Measurements from ENCODE around the gene CIB2. TPM values are rescaled to one million over a fixed set of nuclear protein-coding genes. Genes with fewer than 3 reads are reported as not detected.

CIB2 gene
- 1 to 10 TPM; 1.9 to 2.1 TPM for total RNA-seq

DNA sequence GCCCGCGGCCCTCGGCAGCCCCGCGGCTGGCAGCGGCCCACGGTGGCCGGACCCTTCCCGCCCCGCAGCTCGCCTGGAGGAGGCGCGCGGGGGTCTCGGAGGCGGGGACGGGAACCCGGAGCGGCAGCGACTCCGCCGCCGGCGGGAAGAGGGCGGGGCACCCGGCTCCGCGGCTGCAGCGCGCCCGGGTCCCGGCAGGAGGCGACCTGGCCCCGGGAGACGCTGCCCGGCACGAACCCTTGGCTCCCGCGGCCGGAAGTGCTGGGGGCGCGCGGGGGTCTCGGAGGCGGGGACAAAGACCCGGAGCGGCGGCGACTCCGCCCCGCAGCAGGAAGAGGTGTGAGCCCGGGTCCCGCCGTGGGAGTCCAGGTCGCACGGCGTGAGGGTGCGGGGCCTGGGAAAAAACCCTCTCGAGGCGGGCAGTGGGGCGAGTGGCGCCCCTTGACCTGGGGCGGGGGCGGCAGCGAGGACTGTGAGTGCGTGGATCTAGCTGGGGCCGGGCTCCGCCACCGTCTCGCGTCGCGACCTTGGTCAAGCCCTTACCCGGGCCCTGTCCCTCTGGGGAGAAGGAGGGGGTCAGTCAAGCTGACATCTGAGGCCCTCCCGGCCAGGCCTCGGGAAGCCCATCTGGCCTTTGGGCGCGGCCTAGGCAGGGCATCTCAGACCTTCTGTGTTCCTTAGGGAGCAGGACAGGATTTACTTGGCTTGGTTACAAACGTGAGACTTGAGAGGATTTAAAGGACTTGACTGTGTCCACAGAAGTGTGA lies at the start of gene CIB2:
Gene CIB2 (minus strand): TSS at position 151 of the 767 bp plus-strand sequence. CDS start 230 bp downstream, outside the sequence.
- CTCF ChIA-PET: interaction anchor here (0.5 to 3.8 kb wide), 23 partner anchors 11 to 584 kb away, joined by 3 to 59 read pairs (median 4); partner anchors contain the start of gene IDH3A
- intact Hi-C loops (cut with micrococcal nuclease): loop anchor here (1.0 to 5.0 kb wide), 4 partner anchors 18 to 110 kb away; partner anchors contain the start of gene IDH3A
- Mint-ChIP-seq H3K27me3 (ENCODE audit: low read depth) (no peaks in the 10 kb centered on the region), H3K36me3 (ENCODE audit: low read depth) (no peaks in the 10 kb centered on the region), H3K9me3 (no peaks in the 10 kb centered on the region), H3K4me1 (ENCODE audit: low read depth) (peaks cover 17% of the 10 kb centered on the region), H3K4me3 (peak within 1 kb of the TSS; percentile 81), H3K27ac (peak within 1 kb of the TSS; percentile 47)
- peak; percentile 73 for DNase-seq

DNA sequence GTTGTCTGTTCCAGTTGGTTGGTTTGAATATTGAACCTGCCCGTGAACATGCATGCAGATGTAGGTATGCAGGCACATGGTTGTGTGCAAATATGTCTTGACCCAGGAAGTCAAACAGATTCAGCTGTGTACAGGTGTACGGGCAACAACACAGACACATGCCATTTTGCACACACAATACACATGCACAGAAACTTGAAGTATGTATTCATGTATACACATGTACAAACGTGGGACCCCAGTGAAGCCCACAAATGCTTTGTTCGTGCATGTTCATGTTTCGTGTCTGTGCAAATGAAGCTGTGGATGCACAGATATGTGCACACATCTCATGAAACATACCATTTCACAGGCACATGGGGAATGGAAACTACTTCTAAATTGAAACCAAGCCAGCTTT lies 48.7 kb upstream of the CIB2 start:
- no peaks in the 10 kb centered on the region for H3K9me3 Mint-ChIP-seq
- H3K27ac Mint-ChIP-seq: no peak overlapping the region
- intact Hi-C loops (cut with micrococcal nuclease): loop anchor here (5.0 kb wide), 1 partner anchor 62 kb away; no protein-coding TSS in a partner anchor
- no peak for DNase-seq
- no peak overlapping the region for H3K4me3 Mint-ChIP-seq
- no peaks in the 10 kb centered on the region for H3K4me1 Mint-ChIP-seq (ENCODE audit: low read depth)
- no peaks in the 10 kb centered on the region for H3K27me3 Mint-ChIP-seq (ENCODE audit: low read depth)
- no peaks in the 10 kb centered on the region for H3K36me3 Mint-ChIP-seq (ENCODE audit: low read depth)
- CTCF ChIA-PET: interaction anchor here (0.7 to 1.0 kb wide), 2 partner anchors 34 to 49 kb away, joined by 3 read pairs; no protein-coding TSS in a partner anchor

DNA sequence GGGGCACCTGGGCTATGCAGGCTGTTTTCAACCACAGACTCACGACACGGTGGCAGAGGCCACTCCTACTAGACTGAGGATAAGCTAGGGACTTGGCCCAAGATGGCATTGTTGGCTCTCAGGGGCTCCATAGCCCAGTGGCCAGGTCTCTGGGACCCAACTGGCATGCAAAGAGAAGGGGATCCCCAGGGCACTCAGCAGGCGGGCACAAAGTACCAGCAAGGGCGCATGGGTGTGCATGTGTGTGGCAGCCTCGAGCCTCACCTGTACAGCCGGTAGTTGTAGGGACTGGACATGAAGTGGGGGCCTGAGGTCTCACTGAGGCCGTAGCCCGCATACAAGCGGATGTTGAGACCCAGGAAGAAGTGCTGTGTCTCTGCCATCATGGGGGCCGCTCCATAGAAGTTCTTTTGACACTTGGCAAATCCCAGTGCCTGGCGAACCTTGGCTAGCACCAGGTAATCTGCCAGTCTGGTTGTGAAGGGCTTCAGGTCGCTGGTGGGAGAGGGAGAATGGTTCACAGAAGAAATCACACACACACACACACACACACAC lies 48.1 kb upstream of the CIB2 start:
- H3K9me3 Mint-ChIP-seq: no peaks in the 10 kb centered on the region
- no peak overlapping the region for H3K4me3 Mint-ChIP-seq
- no peaks in the 10 kb centered on the region for H3K27me3 Mint-ChIP-seq (ENCODE audit: low read depth)
- no peak overlapping the region for H3K27ac Mint-ChIP-seq
- DNase-seq: no peak
- CTCF ChIA-PET: interaction anchor here (0.6 to 0.7 kb wide), 2 partner anchors 19 to 33 kb away, joined by 3 read pairs; no protein-coding TSS in a partner anchor
- peaks cover 2% of the 10 kb centered on the region for H3K36me3 Mint-ChIP-seq (ENCODE audit: low read depth)
- intact Hi-C loops (cut with micrococcal nuclease): loop anchor here (5.0 kb wide), 1 partner anchor 63 kb away; no protein-coding TSS in a partner anchor
- peaks cover 4% of the 10 kb centered on the region for H3K4me1 Mint-ChIP-seq (ENCODE audit: low read depth)

DNA sequence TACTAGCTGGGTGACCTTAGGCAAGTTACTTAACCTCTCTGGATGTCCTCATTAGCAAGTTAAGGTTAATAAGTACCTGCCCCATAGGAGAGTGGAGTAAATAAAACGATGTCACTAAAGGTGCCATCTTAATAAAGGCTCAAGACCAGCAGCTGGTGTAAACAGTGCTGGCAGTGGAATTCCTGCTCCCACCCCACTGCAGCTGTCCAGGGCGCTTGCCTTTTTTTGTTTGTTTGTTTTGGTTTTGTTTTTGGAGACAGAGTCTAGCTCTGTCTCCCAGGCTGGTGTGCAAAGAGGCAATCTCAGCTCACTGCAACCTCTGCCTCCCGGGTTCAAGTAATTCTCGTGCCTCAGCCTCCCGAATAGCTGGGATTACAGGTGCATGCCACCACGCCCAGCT lies 46.8 kb upstream of the CIB2 start:
- no peak for DNase-seq

DNA sequence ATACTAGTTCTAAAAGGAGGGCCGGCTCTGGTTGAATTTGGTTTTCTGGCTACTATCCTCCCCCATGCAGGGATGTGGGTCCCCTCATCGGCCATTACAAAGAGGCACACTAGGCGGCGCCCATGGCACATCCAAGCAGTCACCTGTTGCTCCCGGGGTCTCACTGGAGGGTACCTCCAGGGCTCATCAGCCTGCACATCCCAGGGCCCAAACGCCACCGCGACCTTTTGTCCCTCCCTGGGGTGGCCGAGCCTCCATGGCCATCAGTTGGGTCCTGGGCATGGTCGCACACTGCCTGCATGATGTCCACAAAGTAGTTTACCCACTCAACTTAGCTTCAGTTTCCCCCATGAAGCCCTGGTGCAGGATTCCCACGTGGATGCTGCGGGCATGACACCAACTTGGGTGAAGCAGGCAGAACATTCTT lies 46.2 kb upstream of the CIB2 start:
- Mint-ChIP-seq H3K4me3 (no peak overlapping the region), H3K27me3 (ENCODE audit: low read depth) (no peaks in the 10 kb centered on the region), H3K4me1 (ENCODE audit: low read depth) (peaks cover 17% of the 10 kb centered on the region), H3K9me3 (no peaks in the 10 kb centered on the region), H3K27ac (no peak overlapping the region), H3K36me3 (ENCODE audit: low read depth) (peaks cover 8% of the 10 kb centered on the region)
- CTCF ChIA-PET: interaction anchor here (1.0 to 2.3 kb wide), 7 partner anchors 11 to 63 kb away, joined by 3 to 10 read pairs (median 5); partner anchors contain the start of gene CIB2
- intact Hi-C loops (cut with micrococcal nuclease): loop anchor here (5.0 kb wide), 1 partner anchor 65 kb away; no protein-coding TSS in a partner anchor
- peak; percentile 58 for DNase-seq

More for the DNA sequence above, 46.8 kb upstream of the CIB2 start:
- Mint-ChIP-seq H3K4me3 (no peak overlapping the region), H3K27me3 (ENCODE audit: low read depth) (no peaks in the 10 kb centered on the region), H3K9me3 (no peaks in the 10 kb centered on the region), H3K27ac (no peak overlapping the region), H3K4me1 (ENCODE audit: low read depth) (peaks cover 14% of the 10 kb centered on the region), H3K36me3 (ENCODE audit: low read depth) (peaks cover 2% of the 10 kb centered on the region)
- CTCF ChIA-PET: interaction anchor here (1.1 to 2.0 kb wide), 4 partner anchors 12 to 63 kb away, joined by 3 to 7 read pairs (median 4); no protein-coding TSS in a partner anchor
- intact Hi-C loops (cut with micrococcal nuclease): loop anchor here (5.0 kb wide), 1 partner anchor 64 kb away; no protein-coding TSS in a partner anchor

DNA sequence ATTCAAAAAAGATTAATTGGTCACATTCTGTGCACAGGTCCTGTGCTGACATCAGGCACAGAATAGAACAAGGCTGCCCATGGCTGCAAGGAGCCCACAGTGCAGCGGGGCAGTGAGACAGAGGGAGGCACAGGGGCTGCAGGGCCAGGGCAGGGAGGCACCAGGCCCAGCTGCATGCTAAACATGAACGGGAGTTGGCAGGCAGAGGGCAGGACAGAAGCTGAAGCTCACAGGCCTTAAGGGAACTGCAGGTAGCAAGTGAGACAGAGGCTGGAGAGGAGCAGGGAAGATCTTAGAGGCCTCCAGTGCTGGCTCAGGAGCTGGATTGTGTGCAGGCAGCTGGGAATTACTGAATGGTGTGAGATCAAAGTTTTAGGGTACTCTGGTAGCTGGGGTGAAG lies 44.1 kb upstream of the CIB2 start:
- H3K9me3 Mint-ChIP-seq: no peaks in the 10 kb centered on the region
- H3K27ac Mint-ChIP-seq: no peak overlapping the region
- CTCF ChIA-PET: interaction anchor here (1.2 to 2.3 kb wide), 4 partner anchors 20 to 66 kb away, joined by 4 to 10 read pairs (median 4); partner anchors contain the start of gene CIB2
- no peaks in the 10 kb centered on the region for H3K27me3 Mint-ChIP-seq (ENCODE audit: low read depth)
- DNase-seq: no peak
- H3K36me3 Mint-ChIP-seq (ENCODE audit: low read depth): peaks cover 23% of the 10 kb centered on the region
- intact Hi-C loops (cut with micrococcal nuclease): loop anchor here (5.0 kb wide), 1 partner anchor 67 kb away; no protein-coding TSS in a partner anchor
- peaks cover 21% of the 10 kb centered on the region for H3K4me1 Mint-ChIP-seq (ENCODE audit: low read depth)
- H3K4me3 Mint-ChIP-seq: no peak overlapping the region

DNA sequence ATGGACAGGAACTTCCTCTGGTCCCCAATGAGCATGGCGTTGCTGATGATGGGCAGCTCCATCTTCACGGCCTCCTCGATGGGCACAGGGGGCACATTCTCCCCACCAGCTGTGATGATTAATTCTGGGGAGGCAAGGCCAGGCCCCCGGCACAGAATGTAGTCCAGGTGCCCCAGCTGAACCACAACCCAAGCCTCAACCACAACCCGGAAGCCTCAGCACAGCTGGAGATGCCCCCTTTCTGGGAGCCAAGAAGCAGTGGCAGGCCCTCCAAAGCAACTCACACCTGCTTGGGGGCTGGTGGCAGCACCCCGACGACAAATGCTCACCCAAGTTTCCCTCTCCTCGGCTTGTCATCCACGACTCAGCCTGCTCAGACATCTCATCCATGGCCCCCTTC lies 43.2 kb upstream of the CIB2 start:
- peaks cover 21% of the 10 kb centered on the region for H3K4me1 Mint-ChIP-seq (ENCODE audit: low read depth)
- H3K9me3 Mint-ChIP-seq: no peaks in the 10 kb centered on the region
- intact Hi-C loops (cut with micrococcal nuclease): no loop called here

DNA sequence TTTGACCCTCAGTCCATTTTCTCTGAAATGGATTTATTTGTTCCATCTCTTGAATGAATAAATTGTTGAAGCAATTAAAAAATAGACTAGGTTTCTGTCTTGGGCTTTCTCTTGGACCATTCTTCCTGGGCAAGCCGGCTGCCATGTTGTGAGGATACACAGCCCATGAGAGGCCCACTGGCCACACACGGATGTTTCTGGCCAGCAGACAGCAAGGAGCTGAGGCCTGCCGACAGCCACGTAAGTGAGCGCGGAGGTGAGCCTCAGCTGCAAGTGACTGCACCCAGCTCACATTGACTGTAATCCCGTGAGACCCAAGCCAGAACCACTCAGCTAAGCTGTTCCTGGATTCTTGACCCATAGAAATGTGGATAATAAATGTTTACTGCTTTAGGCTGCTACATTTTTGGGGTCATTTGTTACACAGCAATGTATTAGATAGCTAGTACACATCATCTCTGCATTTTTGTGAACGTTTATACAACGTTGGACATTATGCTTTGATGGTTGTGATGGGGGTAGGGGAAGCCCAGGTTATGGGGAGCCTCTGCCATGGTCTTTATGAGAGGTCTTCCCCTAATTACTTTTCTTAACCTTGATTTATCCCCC lies 40.7 kb upstream of the CIB2 start:
- Mint-ChIP-seq H3K36me3 (ENCODE audit: low read depth) (peaks cover 46% of the 10 kb centered on the region), H3K27me3 (ENCODE audit: low read depth) (no peaks in the 10 kb centered on the region), H3K4me3 (no peak overlapping the region), H3K27ac (no peak overlapping the region), H3K9me3 (no peaks in the 10 kb centered on the region), H3K4me1 (ENCODE audit: low read depth) (peaks cover 31% of the 10 kb centered on the region)
- CTCF ChIA-PET: interaction anchor here (0.6 to 2.8 kb wide), 2 partner anchors 23 to 45 kb away, joined by 3 to 12 read pairs; no protein-coding TSS in a partner anchor
- intact Hi-C loops (cut with micrococcal nuclease): no loop called here
- DNase-seq: no peak

More for the DNA sequence above, 43.2 kb upstream of the CIB2 start:
- CTCF ChIA-PET: interaction anchor here (1.2 to 2.8 kb wide), 2 partner anchors 21 to 43 kb away, joined by 4 to 12 read pairs; partner anchors contain the start of gene CIB2
- H3K36me3 Mint-ChIP-seq (ENCODE audit: low read depth): peaks cover 31% of the 10 kb centered on the region
- H3K27ac Mint-ChIP-seq: peak overlapping the region; percentile 40
- H3K4me3 Mint-ChIP-seq: no peak overlapping the region
- DNase-seq: peak; percentile 20
- no peaks in the 10 kb centered on the region for H3K27me3 Mint-ChIP-seq (ENCODE audit: low read depth)

DNA sequence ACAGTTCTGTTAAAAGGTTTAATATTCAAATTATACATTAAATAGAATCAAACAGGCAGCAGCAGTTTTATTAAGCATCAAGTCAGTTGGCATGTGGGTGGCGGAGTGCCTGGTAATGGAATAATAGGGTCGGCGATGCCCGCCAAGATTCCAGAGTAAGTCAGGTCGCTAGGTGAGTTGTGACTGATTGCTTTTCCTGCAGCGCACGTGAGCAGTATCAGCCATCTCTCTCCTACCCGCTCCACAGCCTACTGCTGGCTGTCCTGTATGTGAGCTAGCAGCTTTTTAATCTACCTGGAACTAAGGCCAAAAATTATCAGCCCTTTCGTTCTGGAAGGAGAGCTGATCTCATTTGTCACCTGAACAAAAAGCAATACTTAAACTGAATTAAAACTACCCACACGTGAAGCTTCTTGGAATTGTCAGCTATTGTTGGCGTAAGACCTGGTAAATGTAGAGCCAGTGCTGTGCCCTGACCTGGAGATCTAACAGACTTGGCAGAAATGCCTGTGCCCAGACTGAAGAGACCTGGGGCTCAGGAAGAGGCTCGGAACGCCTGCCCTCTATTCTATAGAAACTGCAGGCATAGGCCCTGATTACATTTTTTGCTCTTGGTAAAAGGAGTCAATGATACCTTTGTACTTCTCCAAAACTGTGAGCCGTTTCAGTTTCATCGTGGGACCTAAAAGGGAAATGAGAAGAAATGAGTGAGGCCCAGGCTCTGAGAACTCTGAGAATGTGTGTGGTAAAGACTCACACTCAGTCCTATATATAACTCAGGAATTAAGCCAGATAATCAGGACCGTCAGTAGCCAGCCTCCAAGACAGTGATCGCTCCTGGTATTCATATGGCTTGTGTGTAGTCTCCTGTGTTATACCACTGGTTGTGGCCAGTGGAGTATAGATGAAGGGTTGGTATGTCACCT lies 39.9 kb upstream of the CIB2 start:
- H3K9me3 Mint-ChIP-seq: no peaks in the 10 kb centered on the region
- CTCF ChIA-PET: interaction anchor here (1.3 to 2.8 kb wide), 2 partner anchors 24 kb away, joined by 3 to 12 read pairs; no protein-coding TSS in a partner anchor
- peaks cover 38% of the 10 kb centered on the region for H3K4me1 Mint-ChIP-seq (ENCODE audit: low read depth)
- intact Hi-C loops (cut with micrococcal nuclease): no loop called here
- no peaks in the 10 kb centered on the region for H3K27me3 Mint-ChIP-seq (ENCODE audit: low read depth)
- H3K27ac Mint-ChIP-seq: no peak overlapping the region
- H3K36me3 Mint-ChIP-seq (ENCODE audit: low read depth): peaks cover 54% of the 10 kb centered on the region
- H3K4me3 Mint-ChIP-seq: no peak overlapping the region
- DNase-seq: no peak

DNA sequence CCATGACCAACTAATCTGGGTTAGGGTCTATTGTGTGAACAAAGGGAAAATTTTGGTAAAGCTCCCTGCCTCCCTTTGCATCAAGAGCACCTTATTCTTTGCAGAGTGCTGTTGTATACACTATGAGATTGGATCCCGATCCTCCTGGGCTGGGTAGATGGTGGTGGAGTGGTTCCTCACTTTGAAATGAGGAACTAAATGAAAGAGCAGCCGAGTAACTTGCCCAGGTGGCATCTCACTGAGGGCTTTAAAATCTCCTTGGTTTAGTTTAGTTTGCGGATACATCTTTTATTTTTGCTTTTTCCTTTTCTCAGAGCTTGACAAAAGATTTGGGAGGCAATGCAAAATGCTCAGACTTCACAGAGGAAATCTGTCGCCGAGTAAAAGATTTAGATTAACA lies 37.4 kb upstream of the CIB2 start:
- no peak for DNase-seq
- Mint-ChIP-seq H3K27me3 (ENCODE audit: low read depth) (no peaks in the 10 kb centered on the region), H3K4me1 (ENCODE audit: low read depth) (peaks cover 29% of the 10 kb centered on the region), H3K4me3 (no peak overlapping the region), H3K27ac (no peak overlapping the region), H3K36me3 (ENCODE audit: low read depth) (peaks cover 69% of the 10 kb centered on the region), H3K9me3 (no peaks in the 10 kb centered on the region)
- intact Hi-C loops (cut with micrococcal nuclease): loop anchor here (5.0 kb wide), 1 partner anchor 36 kb away; the partner anchor contains the start of gene CIB2
- CTCF ChIA-PET: interaction anchor here (0.6 to 1.7 kb wide), 8 partner anchors 27 to 1945 kb away, joined by 3 to 7 read pairs (median 4); no protein-coding TSS in a partner anchor
